ENCODE results near the gene DISC1. TPM values are rescaled to one million over a fixed set of nuclear protein-coding genes. Genes with fewer than 3 reads are reported as not detected.
"Not testable (repeated sequence)": the region's sequence is repeated elsewhere in the genome, so short reads cannot be mapped to it uniquely, and the experiment has no call there.

The DISC1 gene
- total and polyA plus RNA-seq, 7 experiments from 2014 or later, result 7.8 to 33.8 (median 17.1) TPM

- H3K36me3 Mint-ChIP-seq, result peaks cover 11 to 32% (median 15%) of the 10 kb centered on the region in 5 donors
- ChIA-PET POLR2A (no interaction called here), CTCF (interaction anchor here (0.6 kb wide), 1 partner anchor 114 kb away, joined by 3 read pairs; no protein-coding TSS in a partner anchor)
- no peaks in the 10 kb centered on the region for H3K9me3 ChIP-seq (ENCODE audit: control insufficient read depth in 2 of 3, low read length in 3 of 3)
- no peak overlapping the region for H3K4me3 Mint-ChIP-seq
- ATAC-seq, result no peak
- no peaks in the 10 kb centered on the region for H3K27me3 Mint-ChIP-seq
- H3K4me3 ChIP-seq (ENCODE audit: low read length), result no peak overlapping the region
- peaks cover 0 to 19% (median 2%) of the 10 kb centered on the region in 11 donors for H3K9me3 Mint-ChIP-seq
- no peak overlapping the region for H3K27ac ChIP-seq (ENCODE audit: low read depth, low read length)
- peaks cover 2 to 71% (median 58%) of the 10 kb centered on the region in 7 donors for H3K4me1 Mint-ChIP-seq
- H3K27me3 ChIP-seq (ENCODE audit: control insufficient read depth in 2 of 2, insufficient read depth in 2 of 2, low read length in 2 of 2), result no peaks in the 10 kb centered on the region
- intact Hi-C loops (cut with micrococcal nuclease), result no loop called here
- peak overlapping the region in 6 of 9 donors; percentile 27 to 81 (median 61) for H3K27ac Mint-ChIP-seq
- H3K36me3 ChIP-seq (ENCODE audit: control insufficient read depth in 2 of 3, insufficient read depth in 3 of 3, low read length in 3 of 3), result no peaks in the 10 kb centered on the region
- no peaks in the 10 kb centered on the region for H3K4me1 ChIP-seq (ENCODE audit: control insufficient read depth in 2 of 2, insufficient read depth in 2 of 2, low read length in 2 of 2)
- no peak for DNase-seq
Measured at GRCh38 chr1:231643071-231643934, 16.7 kb downstream of the DISC1 start.

GRCh38 chr1:231643935-231644237 is 17.3 kb downstream of the DISC1 start:
- H3K4me3 Mint-ChIP-seq, result no peak overlapping the region
- no peaks in the 10 kb centered on the region for H3K9me3 ChIP-seq (ENCODE audit: control insufficient read depth in 2 of 3, low read length in 3 of 3)
- ChIA-PET CTCF (no interaction called here), POLR2A (no interaction called here)
- peaks cover 2 to 66% (median 56%) of the 10 kb centered on the region in 7 donors for H3K4me1 Mint-ChIP-seq
- no peaks in the 10 kb centered on the region for H3K27me3 ChIP-seq (ENCODE audit: control insufficient read depth in 2 of 2, insufficient read depth in 2 of 2, low read length in 2 of 2)
- H3K4me1 ChIP-seq (ENCODE audit: control insufficient read depth in 2 of 2, insufficient read depth in 2 of 2, low read length in 2 of 2), result no peaks in the 10 kb centered on the region
- peak overlapping the region in 4 of 9 donors; percentile 28 to 67 (median 28) for H3K27ac Mint-ChIP-seq
- DNase-seq (no peak), ATAC-seq (no peak)
- no peaks in the 10 kb centered on the region for H3K36me3 ChIP-seq (ENCODE audit: control insufficient read depth in 2 of 3, insufficient read depth in 3 of 3, low read length in 3 of 3)
- intact Hi-C loops (cut with micrococcal nuclease), result no loop called here
- H3K27me3 Mint-ChIP-seq, result no peaks in the 10 kb centered on the region
- H3K36me3 Mint-ChIP-seq, result peaks cover 12 to 35% (median 19%) of the 10 kb centered on the region in 5 donors
- peaks cover 0 to 19% (median 6%) of the 10 kb centered on the region in 11 donors for H3K9me3 Mint-ChIP-seq
- no peak overlapping the region for H3K27ac ChIP-seq (ENCODE audit: low read depth, low read length)
- H3K4me3 ChIP-seq (ENCODE audit: low read length), result no peak overlapping the region

GRCh38 chr1:231645634-231646033 is 19.0 kb downstream of the DISC1 start:
- H3K27ac ChIP-seq (ENCODE audit: low read depth, low read length); ATAC-seq; H3K36me3 ChIP-seq (ENCODE audit: control insufficient read depth in 2 of 3, insufficient read depth in 3 of 3, low read length in 3 of 3); H3K4me1 ChIP-seq (ENCODE audit: control insufficient read depth in 2 of 2, insufficient read depth in 2 of 2, low read length in 2 of 2); H3K9me3 ChIP-seq (ENCODE audit: control insufficient read depth in 2 of 3, low read length in 3 of 3); CTCF ChIA-PET; H3K4me3 Mint-ChIP-seq; DNase-seq; H3K27me3 Mint-ChIP-seq; POLR2A ChIA-PET; H3K27me3 ChIP-seq (ENCODE audit: control insufficient read depth in 2 of 2, insufficient read depth in 2 of 2, low read length in 2 of 2); H3K4me3 ChIP-seq (ENCODE audit: low read length); intact Hi-C loops (cut with micrococcal nuclease); H3K27ac Mint-ChIP-seq: not testable (repeated sequence)
- H3K36me3 Mint-ChIP-seq, result peaks cover 19 to 43% (median 30%) of the 10 kb centered on the region in 5 donors
- H3K9me3 Mint-ChIP-seq, result peaks cover 0 to 34% (median 20%) of the 10 kb centered on the region in 11 donors
- peaks cover 7 to 69% (median 49%) of the 10 kb centered on the region in 7 donors for H3K4me1 Mint-ChIP-seq

GRCh38 chr1:231646165-231646564 is 19.6 kb downstream of the DISC1 start:
- H3K27ac ChIP-seq (ENCODE audit: low read depth, low read length); H3K27me3 Mint-ChIP-seq; DNase-seq; H3K4me3 ChIP-seq (ENCODE audit: low read length); H3K4me1 ChIP-seq (ENCODE audit: control insufficient read depth in 2 of 2, insufficient read depth in 2 of 2, low read length in 2 of 2); ATAC-seq; intact Hi-C loops (cut with micrococcal nuclease); H3K27ac Mint-ChIP-seq; CTCF ChIA-PET; H3K9me3 ChIP-seq (ENCODE audit: control insufficient read depth in 2 of 3, low read length in 3 of 3); H3K36me3 ChIP-seq (ENCODE audit: control insufficient read depth in 2 of 3, insufficient read depth in 3 of 3, low read length in 3 of 3); POLR2A ChIA-PET; H3K27me3 ChIP-seq (ENCODE audit: control insufficient read depth in 2 of 2, insufficient read depth in 2 of 2, low read length in 2 of 2); H3K4me3 Mint-ChIP-seq: not testable (repeated sequence)
- peaks cover 7 to 69% (median 49%) of the 10 kb centered on the region in 7 donors for H3K4me1 Mint-ChIP-seq
- H3K36me3 Mint-ChIP-seq, result peaks cover 14 to 39% (median 31%) of the 10 kb centered on the region in 5 donors
- peaks cover 0 to 37% (median 21%) of the 10 kb centered on the region in 11 donors for H3K9me3 Mint-ChIP-seq

- H3K4me1 ChIP-seq (ENCODE audit: control insufficient read depth in 2 of 2, insufficient read depth in 2 of 2, low read length in 2 of 2), result peaks cover 0 to 10% of the 10 kb centered on the region in 2 donors
- Mint-ChIP-seq H3K9me3 (peaks cover 3 to 33% (median 21%) of the 10 kb centered on the region in 11 donors), H3K27ac (peak overlapping the region in 6 of 9 donors; percentile 7 to 83 (median 29)), H3K4me1 (peaks cover 15 to 79% (median 55%) of the 10 kb centered on the region in 7 donors), H3K4me3 (peak overlapping the region in 7 of 10 donors; percentile 14 to 66 (median 36)), H3K36me3 (peaks cover 21 to 65% (median 37%) of the 10 kb centered on the region in 5 donors)
- H3K27me3 ChIP-seq (ENCODE audit: control insufficient read depth in 2 of 2, insufficient read depth in 2 of 2, low read length in 2 of 2); CTCF ChIA-PET; intact Hi-C loops (cut with micrococcal nuclease); H3K27ac ChIP-seq (ENCODE audit: low read depth, low read length); H3K4me3 ChIP-seq (ENCODE audit: low read length); H3K9me3 ChIP-seq (ENCODE audit: control insufficient read depth in 2 of 3, low read length in 3 of 3); POLR2A ChIA-PET; H3K27me3 Mint-ChIP-seq; DNase-seq; H3K36me3 ChIP-seq (ENCODE audit: control insufficient read depth in 2 of 3, insufficient read depth in 3 of 3, low read length in 3 of 3); ATAC-seq: not testable (repeated sequence)
Measured at GRCh38 chr1:231651621-231652260, 25.2 kb downstream of the DISC1 start.

GRCh38 chr1:231653632-231654031 is 27.0 kb downstream of the DISC1 start:
- H3K4me1 ChIP-seq (ENCODE audit: control insufficient read depth in 2 of 2, insufficient read depth in 2 of 2, low read length in 2 of 2), result peaks cover 0 to 10% of the 10 kb centered on the region in 2 donors
- Mint-ChIP-seq H3K4me1 (peaks cover 20 to 82% (median 67%) of the 10 kb centered on the region in 7 donors), H3K36me3 (peaks cover 16 to 65% (median 35%) of the 10 kb centered on the region in 5 donors), H3K27me3 (peaks cover 0 to 2% (median 0%) of the 10 kb centered on the region in 5 donors), H3K9me3 (peaks cover 2 to 38% (median 20%) of the 10 kb centered on the region in 11 donors), H3K4me3 (peak overlapping the region in 1 of 10 donors; percentile 66), H3K27ac (no peak overlapping the region)
- H3K4me3 ChIP-seq (ENCODE audit: low read length), result no peak overlapping the region
- ATAC-seq (no peak), DNase-seq (no peak)
- no peaks in the 10 kb centered on the region for H3K9me3 ChIP-seq (ENCODE audit: control insufficient read depth in 2 of 3, low read length in 3 of 3)
- H3K36me3 ChIP-seq (ENCODE audit: control insufficient read depth in 2 of 3, insufficient read depth in 3 of 3, low read length in 3 of 3), result peaks cover 0 to 3% (median 0%) of the 10 kb centered on the region in 3 experiments
- ChIA-PET CTCF (interaction anchor here (0.6 kb wide), 1 partner anchor 207 kb away, joined by 3 read pairs; no protein-coding TSS in a partner anchor), POLR2A (interaction anchor here (1.2 kb wide), 1 partner anchor 10 kb away, joined by 3 read pairs; no protein-coding TSS in a partner anchor)
- no peak overlapping the region for H3K27ac ChIP-seq (ENCODE audit: low read depth, low read length)
- intact Hi-C loops (cut with micrococcal nuclease), result no loop called here
- H3K27me3 ChIP-seq (ENCODE audit: control insufficient read depth in 2 of 2, insufficient read depth in 2 of 2, low read length in 2 of 2), result no peaks in the 10 kb centered on the region
